T-helper 1 cell treated with Interleukin-12 subunit alpha and Interleukin-12 subunit beta and Interleukin-4 antibody, amounts not matched to agents 30 μg/mL and 1 μg/mL, for 36 hours (primary cell): ENCODE results near the gene OR5M8.

Experiments used
- H3K27ac Mint-ChIP-seq: one replicate; pipeline ENCODE4 v1.8.0; 2021; ENCODE audit warnings: mild to moderate bottlenecking, mixed read lengths
- H3K27me3 Mint-ChIP-seq: one replicate; pipeline ENCODE4 v1.8.0; 2021; ENCODE audit warnings: low read depth, mixed read lengths
- H3K36me3 Mint-ChIP-seq: one replicate; pipeline ENCODE4 v1.8.0; 2021; ENCODE audit warnings: low read depth, mixed read lengths
- H3K4me1 Mint-ChIP-seq: one replicate; pipeline ENCODE4 v1.8.0; 2021; ENCODE audit warnings: low read depth, mixed read lengths
- H3K4me3 Mint-ChIP-seq: one replicate; pipeline ENCODE4 v1.8.0; 2021; ENCODE audit warnings: mild to moderate bottlenecking, moderate library complexity, mixed read lengths
- H3K9me3 Mint-ChIP-seq: one replicate; pipeline ENCODE4 v1.8.0; 2021; ENCODE audit warnings: mixed read lengths

OR5M8 gene

GRCh38 chr11:56491270-56491669 is at the start of gene OR5M8:
Gene OR5M8 (minus strand): TSS chr11:56491370. CDS start chr11:56491370, 0 bp downstream.
- Mint-ChIP-seq H3K36me3 (no peaks in the 10 kb centered on the region), H3K4me3 (no peak within 1 kb of the TSS), H3K9me3 (peaks cover 23% of the 10 kb centered on the region), H3K27me3 (no peaks in the 10 kb centered on the region), H3K4me1 (no peaks in the 10 kb centered on the region), H3K27ac (no peak within 1 kb of the TSS)

- Mint-ChIP-seq H3K27ac (no peak overlapping the region), H3K27me3 (no peaks in the 10 kb centered on the region), H3K36me3 (no peaks in the 10 kb centered on the region), H3K9me3 (peaks cover 13% of the 10 kb centered on the region), H3K4me1 (no peaks in the 10 kb centered on the region), H3K4me3 (no peak overlapping the region)
These were observed 42.0 kb upstream of the OR5M8 start for GRCh38 chr11:56533054-56533740.

GRCh38 chr11:56531856-56532255 is 40.7 kb upstream of the OR5M8 start:
- H3K27ac Mint-ChIP-seq: no peak overlapping the region
- peaks cover 17% of the 10 kb centered on the region for H3K9me3 Mint-ChIP-seq
- no peaks in the 10 kb centered on the region for H3K36me3 Mint-ChIP-seq
- H3K4me1 Mint-ChIP-seq: no peaks in the 10 kb centered on the region
- H3K27me3 Mint-ChIP-seq: no peaks in the 10 kb centered on the region
- no peak overlapping the region for H3K4me3 Mint-ChIP-seq

- H3K9me3 Mint-ChIP-seq: peaks cover 16% of the 10 kb centered on the region
- no peaks in the 10 kb centered on the region for H3K36me3 Mint-ChIP-seq
- H3K4me3 Mint-ChIP-seq: no peak overlapping the region
- no peak overlapping the region for H3K27ac Mint-ChIP-seq
- no peaks in the 10 kb centered on the region for H3K27me3 Mint-ChIP-seq
- no peaks in the 10 kb centered on the region for H3K4me1 Mint-ChIP-seq
These were observed 30.8 kb upstream of the OR5M8 start for GRCh38 chr11:56522008-56522407.

- H3K36me3 Mint-ChIP-seq: no peaks in the 10 kb centered on the region
These were observed 22.1 kb upstream of the OR5M8 start for GRCh38 chr11:56513280-56513679.

GRCh38 chr11:56509439-56509838 is 18.3 kb upstream of the OR5M8 start:
- Mint-ChIP-seq H3K27ac (no peak overlapping the region), H3K4me3 (no peak overlapping the region), H3K9me3 (peaks cover 22% of the 10 kb centered on the region), H3K27me3 (no peaks in the 10 kb centered on the region), H3K36me3 (no peaks in the 10 kb centered on the region), H3K4me1 (no peaks in the 10 kb centered on the region)

More at GRCh38 chr11:56513280-56513679, 22.1 kb upstream of the OR5M8 start:
- H3K4me3 Mint-ChIP-seq: no peak overlapping the region
- H3K27me3 Mint-ChIP-seq: no peaks in the 10 kb centered on the region
- peaks cover 13% of the 10 kb centered on the region for H3K9me3 Mint-ChIP-seq
- no peak overlapping the region for H3K27ac Mint-ChIP-seq
- no peaks in the 10 kb centered on the region for H3K4me1 Mint-ChIP-seq

- H3K27me3 Mint-ChIP-seq: no peaks in the 10 kb centered on the region
- H3K27ac Mint-ChIP-seq: no peak overlapping the region
- H3K36me3 Mint-ChIP-seq: no peaks in the 10 kb centered on the region
- H3K9me3 Mint-ChIP-seq: peaks cover 24% of the 10 kb centered on the region
- no peak overlapping the region for H3K4me3 Mint-ChIP-seq
- no peaks in the 10 kb centered on the region for H3K4me1 Mint-ChIP-seq
These were observed 5.8 kb upstream of the OR5M8 start for GRCh38 chr11:56497010-56497409.

GRCh38 chr11:56495117-56495516 is 3.9 kb upstream of the OR5M8 start:
- Mint-ChIP-seq H3K4me1 (no peaks in the 10 kb centered on the region), H3K4me3 (no peak overlapping the region), H3K9me3 (peaks cover 25% of the 10 kb centered on the region), H3K36me3 (no peaks in the 10 kb centered on the region), H3K27me3 (no peaks in the 10 kb centered on the region), H3K27ac (no peak overlapping the region)

GRCh38 chr11:56486801-56487200 is 4.4 kb downstream of the OR5M8 start:
- no peaks in the 10 kb centered on the region for H3K4me1 Mint-ChIP-seq
- H3K36me3 Mint-ChIP-seq: no peaks in the 10 kb centered on the region
- H3K27me3 Mint-ChIP-seq: no peaks in the 10 kb centered on the region
- H3K27ac Mint-ChIP-seq: no peak overlapping the region
- H3K4me3 Mint-ChIP-seq: no peak overlapping the region
- peaks cover 20% of the 10 kb centered on the region for H3K9me3 Mint-ChIP-seq

GRCh38 chr11:56474729-56475235 is 16.4 kb downstream of the OR5M8 start:
- Mint-ChIP-seq H3K4me1 (no peaks in the 10 kb centered on the region), H3K36me3 (no peaks in the 10 kb centered on the region), H3K27me3 (no peaks in the 10 kb centered on the region)

GRCh38 chr11:56473252-56473651 is 17.9 kb downstream of the OR5M8 start, which contains the start of gene OR5M3:
Gene OR5M3 (minus strand): TSS chr11:56473352. CDS start chr11:56470497, 2,855 bp downstream.
- H3K27me3 Mint-ChIP-seq: no peaks in the 10 kb centered on the region
- no peak within 1 kb of the TSS for H3K4me3 Mint-ChIP-seq
- peaks cover 7% of the 10 kb centered on the region for H3K9me3 Mint-ChIP-seq
- no peaks in the 10 kb centered on the region for H3K36me3 Mint-ChIP-seq
- H3K27ac Mint-ChIP-seq: no peak within 1 kb of the TSS
- no peaks in the 10 kb centered on the region for H3K4me1 Mint-ChIP-seq

More at GRCh38 chr11:56474729-56475235, 16.4 kb downstream of the OR5M8 start:
- Mint-ChIP-seq H3K4me3 (no peak overlapping the region), H3K27ac (no peak overlapping the region), H3K9me3 (peaks cover 13% of the 10 kb centered on the region)

GRCh38 chr11:56457076-56457475 is 34.1 kb downstream of the OR5M8 start:
- H3K9me3 Mint-ChIP-seq: peaks cover 16% of the 10 kb centered on the region
- H3K27me3 Mint-ChIP-seq: no peaks in the 10 kb centered on the region
- no peak overlapping the region for H3K4me3 Mint-ChIP-seq
- no peaks in the 10 kb centered on the region for H3K36me3 Mint-ChIP-seq
- H3K4me1 Mint-ChIP-seq: no peaks in the 10 kb centered on the region
- H3K27ac Mint-ChIP-seq: no peak overlapping the region

GRCh38 chr11:56453521-56453920 is 37.6 kb downstream of the OR5M8 start:
- H3K27me3 Mint-ChIP-seq: no peaks in the 10 kb centered on the region
- H3K36me3 Mint-ChIP-seq: no peaks in the 10 kb centered on the region
- H3K4me3 Mint-ChIP-seq: no peak overlapping the region
- no peak overlapping the region for H3K27ac Mint-ChIP-seq
- H3K4me1 Mint-ChIP-seq: no peaks in the 10 kb centered on the region
- H3K9me3 Mint-ChIP-seq: peaks cover 29% of the 10 kb centered on the region
